Mesodermal cell (in vitro differentiated cells): ENCODE results near the gene JUNB. TPM values are rescaled to one million over a fixed set of nuclear protein-coding genes. Genes with fewer than 3 reads are reported as not detected.

ENCODE experiments used
- H3K27ac ChIP-seq: 2 replicates; pipeline ENCODE4 v1.7.0; 2013; ENCODE audit warnings: mild to moderate bottlenecking, low read depth, low read length, moderate library complexity; ENCODE audit not compliant: severe bottlenecking
- H3K36me3 ChIP-seq: 2 replicates; pipeline ENCODE4 v1.7.1; 2013; ENCODE audit warnings: mild to moderate bottlenecking, low read length, moderate library complexity; ENCODE audit not compliant: control insufficient read depth, insufficient read depth
- H3K4me1 ChIP-seq: one replicate; pipeline ENCODE4 v1.7.1; 2013; ENCODE audit warnings: mild to moderate bottlenecking, low read length; ENCODE audit not compliant: insufficient read depth, control insufficient read depth, poor library complexity, severe bottlenecking
- H3K4me3 ChIP-seq: 2 replicates; pipeline ENCODE4 v1.7.0; 2013; ENCODE audit warnings: low read length, control low read depth, mild to moderate bottlenecking; ENCODE audit not compliant: insufficient read depth, poor library complexity, severe bottlenecking; ENCODE audit errors: extremely low read depth
- H3K9me3 ChIP-seq: 2 replicates; pipeline ENCODE4 v1.7.1; 2013; ENCODE audit warnings: mild to moderate bottlenecking, low read length, moderate library complexity; ENCODE audit not compliant: control insufficient read depth
- WGBS, 2 experiments: methylation state at CpG; one replicate each; pipeline ENCODE4 v1.1.5; 2013; ENCODE audit warnings: missing lambda C conversion rate in 2 of 2; ENCODE audit not compliant: insufficient coverage in 2 of 2; 5-methylcytosine and 5-hydroxymethylcytosine counted together
- polyA plus RNA-seq, 2 experiments: library from polyadenylated mRNA; stranded (reverse); fragments of 50-300 nt; gene quantifications; one replicate each; pipeline ENCODE4 v1.2.3, GENCODE V29; 2013

Gene JUNB
- 45.4 TPM for polyA plus RNA-seq (2013, experiment 1 of 2)
- 29.8 TPM for polyA plus RNA-seq (2013, experiment 2 of 2)

DNA sequence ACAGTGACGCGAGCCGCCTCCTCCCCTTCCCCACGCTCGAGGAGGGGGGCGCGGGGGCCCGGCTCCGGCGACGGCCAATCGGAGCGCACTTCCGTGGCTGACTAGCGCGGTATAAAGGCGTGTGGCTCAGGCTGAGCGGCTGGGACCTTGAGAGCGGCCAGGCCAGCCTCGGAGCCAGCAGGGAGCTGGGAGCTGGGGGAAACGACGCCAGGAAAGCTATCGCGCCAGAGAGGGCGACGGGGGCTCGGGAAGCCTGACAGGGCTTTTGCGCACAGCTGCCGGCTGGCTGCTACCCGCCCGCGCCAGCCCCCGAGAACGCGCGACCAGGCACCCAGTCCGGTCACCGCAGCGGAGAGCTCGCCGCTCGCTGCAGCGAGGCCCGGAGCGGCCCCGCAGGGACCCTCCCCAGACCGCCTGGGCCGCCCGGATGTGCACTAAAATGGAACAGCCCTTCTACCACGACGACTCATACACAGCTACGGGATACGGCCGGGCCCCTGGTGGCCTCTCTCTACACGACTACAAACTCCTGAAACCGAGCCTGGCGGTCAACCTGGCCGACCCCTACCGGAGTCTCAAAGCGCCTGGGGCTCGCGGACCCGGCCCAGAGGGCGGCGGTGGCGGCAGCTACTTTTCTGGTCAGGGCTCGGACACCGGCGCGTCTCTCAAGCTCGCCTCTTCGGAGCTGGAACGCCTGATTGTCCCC, at the start of gene JUNB:
Gene JUNB, plus strand, starts transcription at position 142 of the 706 bp plus-strand sequence. Its CDS starts 286 bp downstream, at position 428.
- no peaks in the 10 kb centered on the region for H3K9me3 ChIP-seq
- peak within 1 kb of the TSS; percentile 78 for H3K4me3 ChIP-seq
- no peaks in the 10 kb centered on the region for H3K36me3 ChIP-seq
- peak within 1 kb of the TSS; percentile 84 for H3K27ac ChIP-seq
- 0% methylated on average over 44 to 69 of the region's 73 CpGs for WGBS, 2 experiments
- H3K4me1 ChIP-seq = peaks cover 29% of the 10 kb centered on the region

DNA sequence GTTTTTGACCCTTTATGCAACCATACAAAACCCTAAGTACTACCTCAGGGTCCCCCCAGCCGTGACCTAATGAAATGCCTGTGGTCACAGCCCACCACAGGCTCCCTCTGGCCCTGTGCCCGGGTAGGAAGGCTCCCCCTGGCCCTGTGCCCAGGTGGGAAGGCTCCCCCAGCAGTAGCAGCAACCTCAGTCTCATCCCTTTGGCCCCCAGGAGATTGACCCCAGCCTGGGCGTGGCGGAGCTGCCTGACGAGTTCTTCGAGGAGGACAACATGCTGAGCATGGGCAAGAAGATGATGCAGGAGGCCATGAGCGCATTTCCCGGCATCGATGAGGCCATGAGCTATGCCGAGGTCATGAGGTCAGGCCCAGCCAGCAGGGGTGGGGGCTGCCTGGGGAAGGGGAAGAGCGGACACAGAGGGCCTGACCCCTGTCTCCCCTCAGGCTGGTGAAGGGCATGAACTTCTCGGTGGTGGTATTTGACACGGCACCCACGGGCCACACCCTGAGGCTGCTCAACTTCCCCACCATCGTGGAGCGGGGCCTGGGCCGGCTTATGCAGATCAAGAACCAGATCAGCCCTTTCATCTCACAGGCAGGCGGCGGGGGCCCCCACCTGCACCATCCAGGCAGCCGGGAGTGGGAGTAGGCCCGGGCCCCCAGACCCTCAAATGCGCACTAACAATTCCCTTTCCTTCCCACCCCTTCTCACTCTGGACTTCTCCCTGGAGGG, 46.0 kb upstream of the JUNB start:
- 95 to 97% methylated on average over 14 to 16 of the region's 22 CpGs for WGBS, 2 experiments
- Histone ChIP-seq H3K36me3 (peaks cover 72% of the 10 kb centered on the region), H3K27ac (no peak overlapping the region), H3K4me1 (no peaks in the 10 kb centered on the region), H3K9me3 (peaks cover 4% of the 10 kb centered on the region), H3K4me3 (no peak overlapping the region)

DNA sequence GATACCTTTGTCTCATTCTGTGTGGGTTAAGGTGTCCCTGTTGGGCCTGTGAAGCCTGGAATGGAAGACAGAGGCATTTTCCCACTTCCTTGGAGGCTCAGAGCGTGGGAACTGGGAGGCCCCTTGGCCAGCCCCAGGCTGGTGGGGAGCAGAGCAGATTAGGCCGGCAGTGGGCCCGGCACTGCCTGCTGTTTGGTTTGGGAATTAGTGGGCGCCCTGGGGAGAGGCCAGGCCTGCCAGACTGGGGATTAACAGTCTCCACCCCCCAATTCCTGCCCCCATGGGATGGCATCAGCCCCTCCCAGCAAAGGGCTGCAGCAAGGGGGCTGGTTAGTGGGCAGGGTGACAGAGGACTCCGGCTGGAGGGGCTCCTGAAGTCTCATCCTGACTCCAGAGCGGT, 42.8 kb upstream of the JUNB start:
- no peak overlapping the region for H3K4me3 ChIP-seq
- no peak overlapping the region for H3K27ac ChIP-seq
- WGBS, 2 experiments = 77 to 79% methylated on average over 2 to 6 of the region's 6 CpGs
- peaks cover 4% of the 10 kb centered on the region for H3K9me3 ChIP-seq
- no peaks in the 10 kb centered on the region for H3K4me1 ChIP-seq
- peaks cover 48% of the 10 kb centered on the region for H3K36me3 ChIP-seq

DNA sequence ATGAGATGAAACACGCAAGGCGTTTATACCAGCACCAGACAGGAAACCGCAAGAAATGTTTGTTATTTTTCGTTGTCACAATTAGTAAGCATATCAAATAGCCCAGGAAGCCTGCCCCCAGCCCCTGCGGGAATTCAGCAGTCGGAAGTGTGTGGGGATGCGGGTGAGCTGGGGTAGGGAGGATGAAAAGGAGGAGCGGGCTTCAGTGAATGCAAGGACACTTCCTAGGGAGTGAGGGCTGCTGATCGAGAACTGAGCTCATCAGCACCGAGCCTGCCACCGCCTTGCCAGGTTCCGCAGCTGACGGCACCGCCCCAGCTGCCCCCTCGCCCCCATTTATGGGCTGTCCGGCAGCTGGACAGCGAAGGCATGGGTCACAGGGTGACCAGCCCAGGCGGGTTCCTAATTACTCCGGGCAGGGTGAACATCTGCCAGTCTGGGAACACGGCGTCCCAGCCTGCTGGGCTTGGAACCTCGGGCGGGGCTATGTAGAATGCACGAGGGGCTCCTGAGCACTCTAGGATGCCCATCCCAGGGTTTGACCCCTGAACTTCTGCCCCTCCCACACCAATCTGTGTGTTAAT, 41.3 kb upstream of the JUNB start:
- Histone ChIP-seq H3K36me3 (peaks cover 37% of the 10 kb centered on the region), H3K9me3 (peaks cover 4% of the 10 kb centered on the region), H3K4me3 (no peak overlapping the region), H3K4me1 (no peaks in the 10 kb centered on the region), H3K27ac (no peak overlapping the region)
- 34 to 49% methylated on average over 19 to 20 of the region's 24 CpGs for WGBS, 2 experiments

DNA sequence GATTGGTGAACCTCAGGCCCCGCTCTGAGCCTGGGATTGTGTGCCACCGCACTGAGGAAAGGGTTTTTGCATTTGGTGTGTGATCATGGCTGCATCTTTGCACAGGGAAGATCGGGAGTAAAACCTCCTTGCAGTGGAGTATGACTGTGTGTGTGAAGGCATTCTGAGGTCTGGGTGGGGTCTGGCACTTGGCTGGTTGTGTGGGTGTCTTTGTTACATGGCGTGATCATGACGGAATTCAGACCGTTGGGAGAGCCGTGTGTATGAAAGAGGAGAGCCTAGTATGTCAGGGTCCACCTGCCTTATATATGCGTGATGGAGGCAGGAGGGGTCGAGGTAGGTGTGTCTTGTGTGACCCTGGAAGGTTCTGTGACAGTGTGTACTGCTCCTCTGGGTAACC, 40.4 kb upstream of the JUNB start:
- Histone ChIP-seq H3K27ac (no peak overlapping the region), H3K36me3 (peaks cover 28% of the 10 kb centered on the region), H3K4me3 (no peak overlapping the region), H3K9me3 (peaks cover 4% of the 10 kb centered on the region), H3K4me1 (no peaks in the 10 kb centered on the region)
- WGBS, 2 experiments = 84 to 89% methylated on average over 9 of the region's 9 CpGs

DNA sequence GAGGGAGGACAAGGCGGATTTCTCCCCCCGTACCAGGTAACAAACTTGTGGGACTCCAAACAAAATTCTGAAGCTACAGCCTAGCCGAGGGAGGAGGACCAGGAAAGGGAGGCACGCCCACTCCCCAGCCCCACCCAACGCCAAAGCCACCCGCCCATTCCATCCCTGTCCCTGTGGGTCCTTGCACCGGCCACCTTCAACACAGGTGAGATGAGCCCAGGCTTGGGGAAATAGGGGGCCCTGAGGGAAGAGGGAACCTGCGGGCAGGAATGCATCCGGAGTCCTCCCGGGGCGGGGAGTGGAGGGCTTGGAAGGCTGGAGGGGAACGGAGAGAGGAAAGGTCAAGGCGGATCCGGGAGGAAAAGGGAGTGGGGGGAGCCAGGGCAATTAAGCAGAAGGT, 39.7 kb upstream of the JUNB start, which contains the start of gene BEST2:
Gene BEST2, plus strand, starts transcription at position 157 of the 400 bp plus-strand sequence. CDS start 802 bp downstream, outside the sequence.
- no peaks in the 10 kb centered on the region for H3K4me1 ChIP-seq
- no peak within 1 kb of the TSS for H3K4me3 ChIP-seq
- 4 to 13% methylated on average over 7 to 10 of the region's 14 CpGs for WGBS, 2 experiments
- no peak within 1 kb of the TSS for H3K27ac ChIP-seq
- peaks cover 20% of the 10 kb centered on the region for H3K36me3 ChIP-seq
- peaks cover 4% of the 10 kb centered on the region for H3K9me3 ChIP-seq

DNA sequence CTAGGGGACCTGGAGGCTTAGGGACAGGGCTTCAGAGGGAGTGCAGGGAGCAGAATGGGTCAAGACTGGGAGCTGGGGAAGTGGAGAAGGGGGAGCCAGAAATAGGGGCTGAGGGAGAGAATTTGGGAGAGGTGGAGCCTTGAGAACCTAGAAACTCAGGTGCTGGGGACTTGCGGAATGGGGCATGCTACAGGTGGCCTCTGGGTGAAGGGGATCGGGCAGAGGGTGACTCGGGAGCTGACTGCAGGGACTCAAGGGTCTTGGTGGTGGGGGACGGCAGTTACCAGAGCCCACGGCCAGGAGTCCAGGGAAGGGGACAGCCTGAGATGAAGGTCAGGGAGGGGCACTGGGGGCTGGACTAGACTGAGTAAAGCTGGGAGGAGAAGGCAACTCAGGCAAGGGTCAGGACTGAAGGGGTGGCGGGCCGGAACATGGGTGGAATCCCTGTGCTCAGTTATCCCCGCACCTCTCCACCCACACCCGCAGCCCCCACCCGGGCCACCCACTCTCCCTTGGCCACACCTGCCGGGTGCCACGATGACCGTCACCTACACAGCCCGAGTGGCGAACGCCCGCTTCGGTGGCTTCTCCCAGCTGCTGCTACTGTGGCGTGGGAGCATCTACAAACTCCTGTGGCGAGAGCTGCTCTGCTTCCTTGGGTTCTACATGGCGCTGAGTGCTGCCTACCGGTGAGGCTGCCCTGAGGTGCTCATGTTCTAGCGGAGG, 39.1 kb upstream of the JUNB start:
- H3K4me3 ChIP-seq = no peak overlapping the region
- no peak overlapping the region for H3K27ac ChIP-seq
- peaks cover 3% of the 10 kb centered on the region for H3K9me3 ChIP-seq
- peaks cover 15% of the 10 kb centered on the region for H3K36me3 ChIP-seq
- WGBS, 2 experiments = 65 to 70% methylated on average over 10 to 21 of the region's 23 CpGs
- H3K4me1 ChIP-seq = no peaks in the 10 kb centered on the region

DNA sequence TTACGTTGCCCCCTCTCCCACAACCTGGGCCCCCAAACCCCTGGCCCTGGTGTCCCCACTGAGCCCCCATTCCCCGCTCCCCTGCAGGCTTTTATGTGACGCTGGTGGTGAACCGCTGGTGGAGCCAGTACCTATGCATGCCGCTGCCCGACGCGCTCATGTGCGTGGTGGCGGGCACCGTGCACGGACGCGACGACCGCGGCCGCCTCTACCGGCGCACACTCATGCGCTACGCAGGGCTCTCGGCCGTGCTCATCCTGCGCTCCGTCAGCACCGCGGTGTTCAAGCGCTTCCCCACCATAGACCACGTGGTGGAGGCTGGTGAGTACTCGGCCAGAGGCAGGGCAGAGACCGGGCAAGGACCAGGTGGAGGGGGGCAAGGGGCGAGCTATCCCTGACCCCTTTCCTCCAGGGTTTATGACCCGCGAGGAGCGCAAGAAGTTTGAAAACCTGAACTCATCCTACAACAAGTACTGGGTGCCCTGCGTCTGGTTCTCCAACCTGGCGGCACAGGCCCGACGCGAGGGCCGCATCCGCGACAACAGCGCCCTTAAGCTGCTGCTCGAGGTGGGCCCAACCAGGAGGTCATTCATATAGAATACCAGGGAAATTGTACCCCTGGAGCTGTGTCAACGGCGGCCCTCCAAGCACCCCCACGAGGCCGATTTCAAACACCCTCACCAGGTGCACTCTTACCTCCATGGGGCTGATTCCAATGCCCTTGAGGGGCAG, 36.7 kb upstream of the JUNB start:
- WGBS, 2 experiments = 91 to 94% methylated on average over 22 to 50 of the region's 50 CpGs
- Histone ChIP-seq H3K27ac (no peak overlapping the region), H3K4me3 (no peak overlapping the region), H3K9me3 (no peaks in the 10 kb centered on the region), H3K4me1 (no peaks in the 10 kb centered on the region), H3K36me3 (no peaks in the 10 kb centered on the region)

DNA sequence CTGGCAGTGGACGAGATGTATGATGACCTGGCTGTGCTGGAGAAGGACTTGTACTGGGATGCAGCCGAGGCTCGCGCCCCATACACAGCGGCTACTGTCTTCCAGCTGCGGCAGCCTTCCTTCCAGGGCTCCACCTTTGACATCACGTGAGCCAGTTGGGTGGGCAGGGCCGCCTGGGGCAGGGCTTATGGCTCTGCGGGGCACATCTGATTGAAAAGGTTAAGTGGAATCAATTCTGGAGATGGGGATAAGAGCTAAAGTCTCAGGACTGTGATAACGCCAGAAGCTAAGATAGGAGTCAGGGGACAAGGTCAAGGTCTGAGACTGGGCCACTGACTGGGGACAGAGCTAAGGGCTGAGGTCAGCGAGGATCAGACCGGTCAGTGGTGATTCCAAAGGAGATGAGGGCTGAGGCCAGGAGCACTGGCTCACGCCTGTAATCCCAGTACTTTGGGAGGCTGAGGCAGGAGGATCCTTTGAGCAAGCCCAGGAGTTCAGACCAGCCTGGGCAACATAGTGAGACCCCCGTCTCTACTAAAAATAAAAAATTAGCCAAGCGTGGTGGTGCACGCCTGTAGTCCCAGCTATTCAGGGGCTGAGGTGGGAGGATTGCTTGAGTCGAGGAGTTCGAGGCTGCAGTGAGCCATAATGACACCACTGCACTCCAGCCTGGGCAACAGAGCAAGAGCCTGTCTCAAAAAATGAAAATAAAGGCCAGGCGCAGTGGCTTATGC, 35.0 kb upstream of the JUNB start:
- no peak overlapping the region for H3K4me3 ChIP-seq
- no peaks in the 10 kb centered on the region for H3K36me3 ChIP-seq
- no peaks in the 10 kb centered on the region for H3K4me1 ChIP-seq
- WGBS, 2 experiments = 92 to 94% methylated on average over 17 to 19 of the region's 19 CpGs
- no peak overlapping the region for H3K27ac ChIP-seq
- H3K9me3 ChIP-seq = no peaks in the 10 kb centered on the region
